Measurements from ENCODE around the gene FKBP5.

GRCh38 chr6:35668096-35668495 lies 20.6 kb downstream of the FKBP5 start:
- no peak for TF ChIP-seq POLR2A (IDR thresholded peaks at IDR 0.05)
- TF ChIP-seq CTCF (IDR thresholded peaks at IDR 0.05) = no peak

All from testis (tissue), 2 donors.